Activated naive CD8-positive, alpha-beta T cell treated with anti-CD3 and anti-CD28 coated beads, Interleukin-2, amount 50 U/mL, for 24 hours (primary cell): ENCODE measurements around the gene SIAH3.
"Not testable (repeated sequence)": the region's sequence is repeated elsewhere in the genome, so short reads cannot be mapped to it uniquely, and the experiment has no call there.

ENCODE experiments used
- ATAC-seq: fragments of 150-1000 bp; cut with Tn5 transposase; one replicate; pipeline ENCODE4 v1.10.0; 2021
- DNase-seq: peaks from one replicate; pipeline ENCODE4 v3.0.0; 2021
- H3K27ac Mint-ChIP-seq: one replicate; pipeline ENCODE4 v1.8.0; 2021; ENCODE audit warnings: mild to moderate bottlenecking, mixed read lengths
- H3K27me3 Mint-ChIP-seq: one replicate; pipeline ENCODE4 v1.8.0; 2021; ENCODE audit warnings: mixed read lengths
- H3K36me3 Mint-ChIP-seq: one replicate; pipeline ENCODE4 v1.8.0; 2021; ENCODE audit warnings: low read depth, mixed read lengths
- H3K4me1 Mint-ChIP-seq: one replicate; pipeline ENCODE4 v1.8.0; 2021; ENCODE audit warnings: mixed read lengths
- H3K4me3 Mint-ChIP-seq: one replicate; pipeline ENCODE4 v1.8.0; 2021; ENCODE audit warnings: mild to moderate bottlenecking, moderate library complexity, mixed read lengths
- H3K9me3 Mint-ChIP-seq: one replicate; pipeline ENCODE4 v1.8.0; 2021; ENCODE audit warnings: mixed read lengths

SIAH3 gene

DNA sequence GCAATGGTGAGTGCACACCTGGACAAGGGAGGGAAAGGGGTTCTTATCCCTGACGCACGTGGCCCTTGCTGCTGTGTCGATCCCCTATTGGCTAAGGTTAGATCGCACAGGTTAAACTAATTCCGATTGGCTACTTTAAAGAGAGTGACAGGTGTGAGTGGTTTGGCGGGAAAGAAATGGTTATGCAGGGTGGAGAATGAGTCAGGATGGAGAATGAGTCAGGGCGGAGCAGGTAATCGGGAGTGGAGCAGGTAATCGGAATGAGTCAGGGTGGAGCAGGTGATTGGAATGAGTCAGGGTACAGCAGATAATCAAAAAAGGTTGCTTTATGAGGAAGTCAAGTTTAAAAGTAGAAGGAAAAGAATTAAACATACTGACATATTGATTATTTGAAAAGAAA, 24.4 kb upstream of the SIAH3 start:
- no peak for ATAC-seq
- no peak for DNase-seq
- Mint-ChIP-seq H3K9me3 (no peaks in the 10 kb centered on the region), H3K4me1 (peaks cover 2% of the 10 kb centered on the region), H3K27ac (no peak overlapping the region), H3K4me3 (no peak overlapping the region), H3K36me3 (no peaks in the 10 kb centered on the region), H3K27me3 (peaks cover 2% of the 10 kb centered on the region)

DNA sequence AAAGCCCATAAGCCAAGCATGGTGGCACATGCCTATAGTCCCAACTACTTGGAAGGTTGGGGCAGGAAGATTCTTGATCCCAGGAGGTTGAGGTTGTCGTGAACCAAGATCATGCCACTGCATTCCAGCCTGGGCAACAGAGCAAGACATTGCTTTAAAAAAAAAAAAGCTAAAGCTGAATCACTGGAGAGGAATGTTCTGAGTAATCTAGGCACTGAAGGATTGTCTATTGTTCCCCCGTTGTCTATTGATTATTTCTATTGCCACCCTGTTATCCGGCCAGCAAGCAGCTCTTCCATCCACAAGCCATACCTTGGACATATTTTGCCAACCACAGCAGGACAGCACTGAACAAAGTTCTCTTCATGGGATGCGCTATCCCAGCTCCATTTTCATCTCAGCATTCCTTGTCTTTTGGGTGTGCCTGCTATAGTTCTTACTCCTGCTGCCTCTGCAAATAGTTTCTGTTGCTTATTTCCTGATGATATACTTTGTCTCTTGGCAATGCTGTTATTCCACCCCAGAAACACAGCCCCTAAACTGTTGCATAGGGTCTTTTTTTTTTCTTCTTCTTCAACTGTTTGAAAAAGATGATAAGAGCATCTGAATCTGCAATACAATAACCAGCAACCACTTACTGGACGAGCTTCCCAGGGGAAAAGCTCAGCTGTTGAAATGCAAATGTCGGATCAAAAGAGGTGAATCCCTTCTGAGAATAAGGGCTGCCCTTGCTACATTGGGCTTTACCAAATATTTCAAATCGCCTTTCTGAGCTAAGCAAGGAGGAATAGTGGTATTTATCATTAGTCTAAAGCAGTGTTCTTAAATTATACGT, 22.2 kb upstream of the SIAH3 start:
- Mint-ChIP-seq H3K27ac (no peak overlapping the region), H3K36me3 (no peaks in the 10 kb centered on the region), H3K27me3 (peaks cover 2% of the 10 kb centered on the region), H3K4me1 (peaks cover 2% of the 10 kb centered on the region), H3K4me3 (no peak overlapping the region), H3K9me3 (no peaks in the 10 kb centered on the region)
- ATAC-seq (no peak), DNase-seq (no peak)

DNA sequence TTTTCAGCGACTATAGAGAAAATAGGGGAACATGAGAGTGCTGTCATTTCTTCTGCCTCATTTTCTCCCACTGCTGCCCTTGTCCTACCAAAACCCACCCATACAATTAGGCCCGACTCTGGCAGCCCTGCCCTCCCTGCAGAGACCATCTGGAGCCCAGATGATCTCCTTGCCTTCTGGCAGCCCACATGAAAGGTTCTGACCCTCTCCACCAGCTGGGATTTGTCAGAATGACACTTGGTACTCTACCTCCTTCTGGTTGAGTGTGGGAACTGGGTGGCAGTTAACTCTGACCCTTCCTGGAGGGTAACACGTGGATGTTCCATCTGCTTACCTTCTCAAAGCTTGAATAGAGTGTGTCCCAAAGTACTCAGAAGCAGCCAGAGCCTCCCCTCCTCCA, 21.0 kb upstream of the SIAH3 start:
- H3K4me1 Mint-ChIP-seq: peaks cover 2% of the 10 kb centered on the region
- no peak overlapping the region for H3K27ac Mint-ChIP-seq
- DNase-seq: no peak
- peaks cover 2% of the 10 kb centered on the region for H3K27me3 Mint-ChIP-seq
- ATAC-seq: no peak
- no peaks in the 10 kb centered on the region for H3K9me3 Mint-ChIP-seq
- no peaks in the 10 kb centered on the region for H3K36me3 Mint-ChIP-seq
- no peak overlapping the region for H3K4me3 Mint-ChIP-seq

DNA sequence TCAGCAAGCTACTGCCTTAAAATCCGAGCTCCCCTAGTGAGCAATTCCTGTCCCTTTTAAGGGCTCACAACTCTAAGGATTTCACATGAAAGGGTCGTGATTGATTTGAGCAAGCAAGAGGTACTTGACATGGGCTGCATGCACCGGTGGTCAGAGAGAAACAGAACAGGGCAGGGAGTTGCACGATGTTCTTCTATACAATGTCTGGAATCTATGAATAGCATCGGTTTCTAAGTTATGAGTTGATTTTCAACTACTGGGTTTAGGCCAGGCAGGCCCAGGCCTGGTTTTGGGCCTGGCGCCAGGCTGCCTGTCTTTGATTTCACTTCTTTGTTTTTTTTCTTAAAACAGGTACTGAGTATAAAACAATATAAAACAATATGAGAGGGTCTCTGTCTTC, 19.6 kb upstream of the SIAH3 start:
- H3K27me3 Mint-ChIP-seq, H3K9me3 Mint-ChIP-seq, H3K4me1 Mint-ChIP-seq, H3K27ac Mint-ChIP-seq, ATAC-seq, H3K36me3 Mint-ChIP-seq, DNase-seq, H3K4me3 Mint-ChIP-seq: not testable (repeated sequence)

DNA sequence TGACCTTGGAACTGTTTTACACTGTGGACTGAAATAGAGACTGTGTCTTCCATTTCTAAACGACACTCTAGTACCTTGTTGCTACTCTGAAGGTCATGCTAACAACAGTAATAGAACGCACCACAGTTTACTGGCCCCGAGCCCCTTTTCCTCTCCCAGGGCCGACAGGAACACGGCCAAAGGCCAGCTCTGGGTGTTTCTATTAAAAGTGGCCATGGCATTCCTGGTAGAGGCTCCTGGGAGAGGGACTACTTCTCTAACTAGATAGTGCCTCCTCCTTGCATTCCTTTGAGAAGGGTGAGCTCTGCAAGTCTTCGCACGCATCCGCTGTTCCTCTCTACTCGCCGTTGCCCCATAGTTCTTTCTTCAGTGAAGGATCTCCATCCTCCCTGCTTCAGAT, 18.7 kb upstream of the SIAH3 start:
- H3K27ac Mint-ChIP-seq: no peak overlapping the region
- no peaks in the 10 kb centered on the region for H3K4me1 Mint-ChIP-seq
- no peaks in the 10 kb centered on the region for H3K36me3 Mint-ChIP-seq
- no peak for ATAC-seq
- no peaks in the 10 kb centered on the region for H3K9me3 Mint-ChIP-seq
- no peak overlapping the region for H3K4me3 Mint-ChIP-seq
- no peaks in the 10 kb centered on the region for H3K27me3 Mint-ChIP-seq
- no peak for DNase-seq

DNA sequence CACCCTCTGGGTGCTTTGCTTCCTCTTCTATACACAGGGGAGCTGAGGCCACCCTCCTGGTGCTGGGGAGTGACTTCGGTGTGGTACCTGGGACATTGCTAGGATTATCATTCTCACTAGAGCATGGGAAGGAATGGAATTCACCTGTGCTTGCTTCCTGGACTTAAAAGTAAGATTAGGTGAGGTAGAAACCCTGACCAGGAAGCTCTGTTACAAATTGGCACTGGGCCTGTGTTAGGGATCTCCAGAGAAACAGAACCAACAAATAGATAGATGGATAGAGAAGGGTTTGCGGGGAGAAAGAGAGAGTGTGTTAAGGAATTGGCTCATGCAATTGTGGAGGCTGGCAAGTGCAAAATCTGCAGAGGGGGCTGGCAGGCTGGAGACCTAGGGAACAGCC, 13.9 kb upstream of the SIAH3 start:
- DNase-seq (no peak), ATAC-seq (no peak)
- Mint-ChIP-seq H3K27me3 (no peaks in the 10 kb centered on the region), H3K4me3 (no peak overlapping the region), H3K36me3 (no peaks in the 10 kb centered on the region), H3K27ac (no peak overlapping the region), H3K9me3 (no peaks in the 10 kb centered on the region), H3K4me1 (no peaks in the 10 kb centered on the region)

DNA sequence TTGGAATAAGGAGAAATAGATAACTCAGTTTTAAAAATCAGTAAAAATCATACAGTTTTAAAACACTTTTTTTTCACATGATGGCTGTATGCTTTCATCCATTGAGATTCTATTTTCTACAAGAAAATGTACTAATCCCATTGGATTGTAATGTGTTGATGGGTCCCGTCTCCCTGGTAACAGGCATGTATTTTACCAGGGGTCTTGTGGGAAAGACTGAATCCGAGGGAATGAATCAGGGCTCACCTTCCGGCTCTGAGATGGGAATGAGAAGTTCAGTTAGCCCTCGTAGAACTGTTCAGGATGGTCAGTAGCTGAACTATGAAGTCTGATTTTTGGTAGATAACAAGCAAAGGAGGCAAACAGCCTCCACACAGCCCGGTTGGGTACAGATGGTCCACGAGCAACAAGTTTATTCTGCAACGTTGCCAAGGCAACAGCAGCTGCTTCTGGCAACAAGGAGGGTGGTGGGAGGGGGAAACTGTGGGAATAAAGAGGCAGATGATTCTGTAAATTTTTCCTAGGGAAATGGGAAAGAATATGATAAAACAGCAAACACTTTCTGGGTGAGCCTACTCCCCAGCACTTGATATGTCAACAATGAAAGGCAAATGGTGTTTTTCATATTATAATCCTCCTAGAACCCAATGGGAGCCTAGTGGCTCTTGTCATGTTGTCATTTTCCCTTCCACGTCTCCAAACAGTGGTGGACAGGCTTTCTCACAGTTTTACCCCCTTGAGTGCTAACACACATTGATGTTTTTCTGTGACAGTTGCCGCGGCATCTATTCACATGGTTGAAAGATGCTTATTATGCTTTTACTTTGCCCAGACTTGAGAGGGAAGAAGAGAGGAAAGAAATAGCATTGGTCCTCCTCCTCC, 12.4 kb upstream of the SIAH3 start:
- Mint-ChIP-seq H3K27ac (no peak overlapping the region), H3K36me3 (no peaks in the 10 kb centered on the region), H3K4me3 (no peak overlapping the region), H3K9me3 (no peaks in the 10 kb centered on the region), H3K27me3 (no peaks in the 10 kb centered on the region), H3K4me1 (no peaks in the 10 kb centered on the region)
- ATAC-seq (no peak), DNase-seq (no peak)

DNA sequence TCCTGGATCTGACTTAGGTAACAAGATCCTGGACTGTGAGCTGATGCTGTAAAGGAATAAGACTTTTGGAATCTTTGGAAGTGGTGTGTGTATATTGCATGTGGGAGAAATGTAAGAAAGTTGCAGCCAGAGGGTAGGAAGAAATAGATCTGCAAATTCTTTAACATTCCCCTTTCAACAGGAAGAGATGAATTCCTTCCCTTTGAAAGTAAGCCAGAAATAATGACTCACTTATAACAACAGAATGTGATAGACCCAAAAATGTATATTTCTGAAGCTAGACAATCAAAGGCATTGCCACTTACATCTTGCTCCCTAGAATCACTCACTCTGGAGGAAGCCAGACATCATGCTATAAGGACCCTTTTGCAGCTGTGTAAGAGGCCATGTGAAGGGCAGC, 9.8 kb upstream of the SIAH3 start:
- Mint-ChIP-seq H3K27ac (no peak overlapping the region), H3K4me3 (no peak overlapping the region), H3K27me3 (no peaks in the 10 kb centered on the region), H3K9me3 (no peaks in the 10 kb centered on the region), H3K36me3 (no peaks in the 10 kb centered on the region), H3K4me1 (no peaks in the 10 kb centered on the region)
- ATAC-seq (no peak), DNase-seq (no peak)

DNA sequence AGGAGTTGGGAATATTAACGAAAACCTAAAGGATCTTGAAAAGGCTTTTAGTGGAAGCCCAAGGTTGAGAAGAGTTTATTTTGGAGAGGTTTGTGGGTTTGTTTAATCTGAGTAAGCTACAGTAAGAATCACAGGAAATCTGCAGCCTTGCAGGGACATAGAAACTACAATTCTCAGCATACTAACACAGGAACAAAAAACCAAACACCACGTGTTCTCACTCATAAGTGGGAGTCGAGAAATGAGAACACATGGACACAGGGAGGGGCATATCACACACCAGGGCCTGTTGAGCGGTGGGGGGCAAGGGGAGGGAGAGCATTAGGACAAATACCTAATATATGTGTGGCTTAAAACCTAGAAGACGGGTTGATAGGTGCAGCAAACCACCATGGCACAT, 8.7 kb upstream of the SIAH3 start:
- H3K36me3 Mint-ChIP-seq: no peaks in the 10 kb centered on the region

DNA sequence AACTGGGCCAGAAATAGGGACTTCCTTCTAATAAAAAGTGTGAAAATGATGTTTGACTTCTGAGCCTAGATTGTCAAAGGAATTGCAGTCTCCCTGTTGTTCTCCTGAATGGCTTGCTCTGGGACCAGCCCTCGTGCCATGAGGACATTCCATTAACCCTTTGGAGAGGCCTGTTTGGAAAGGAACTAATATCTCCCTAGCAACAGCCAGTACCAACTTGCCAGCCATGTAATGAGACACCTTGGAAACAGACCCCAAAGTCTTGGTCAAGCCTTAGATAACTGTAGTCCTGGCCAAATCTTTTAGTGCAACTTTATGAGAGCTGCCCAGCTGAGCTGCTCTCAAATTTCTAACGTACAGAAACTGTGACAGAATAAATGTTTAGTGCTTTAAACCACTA, 8.2 kb upstream of the SIAH3 start:
- H3K9me3 Mint-ChIP-seq: peaks cover 2% of the 10 kb centered on the region
- no peak for ATAC-seq
- H3K36me3 Mint-ChIP-seq: no peaks in the 10 kb centered on the region
- no peak overlapping the region for H3K4me3 Mint-ChIP-seq
- no peak overlapping the region for H3K27ac Mint-ChIP-seq
- H3K4me1 Mint-ChIP-seq: no peaks in the 10 kb centered on the region
- H3K27me3 Mint-ChIP-seq: peaks cover 2% of the 10 kb centered on the region
- no peak for DNase-seq

More for the DNA sequence above, 8.7 kb upstream of the SIAH3 start:
- Mint-ChIP-seq H3K4me1 (no peaks in the 10 kb centered on the region), H3K27me3 (no peaks in the 10 kb centered on the region), H3K4me3 (no peak overlapping the region), H3K9me3 (no peaks in the 10 kb centered on the region), H3K27ac (no peak overlapping the region)
- DNase-seq (no peak), ATAC-seq (no peak)

DNA sequence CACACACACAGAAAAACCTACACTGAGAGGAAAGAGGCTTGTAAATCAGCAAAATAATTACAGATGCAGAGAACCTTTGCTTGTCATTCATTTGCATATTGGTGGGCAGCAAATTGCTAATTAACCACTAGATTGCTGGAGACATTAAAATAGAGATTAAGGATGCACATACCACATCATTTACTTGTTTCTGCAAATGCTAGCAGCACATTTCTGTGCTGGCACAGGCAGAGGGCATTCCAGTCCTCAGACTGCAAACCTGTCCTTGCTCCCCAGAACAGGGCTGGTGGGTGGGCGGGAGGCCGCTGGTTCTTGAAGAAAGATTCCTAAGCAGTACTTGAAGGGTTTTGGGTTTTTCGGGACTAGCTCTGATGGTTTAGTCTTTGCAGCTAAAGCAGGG, 941 bp upstream of the SIAH3 start:
- H3K27me3 Mint-ChIP-seq: peaks cover 32% of the 10 kb centered on the region
- no peaks in the 10 kb centered on the region for H3K36me3 Mint-ChIP-seq
- peaks cover 11% of the 10 kb centered on the region for H3K9me3 Mint-ChIP-seq

DNA sequence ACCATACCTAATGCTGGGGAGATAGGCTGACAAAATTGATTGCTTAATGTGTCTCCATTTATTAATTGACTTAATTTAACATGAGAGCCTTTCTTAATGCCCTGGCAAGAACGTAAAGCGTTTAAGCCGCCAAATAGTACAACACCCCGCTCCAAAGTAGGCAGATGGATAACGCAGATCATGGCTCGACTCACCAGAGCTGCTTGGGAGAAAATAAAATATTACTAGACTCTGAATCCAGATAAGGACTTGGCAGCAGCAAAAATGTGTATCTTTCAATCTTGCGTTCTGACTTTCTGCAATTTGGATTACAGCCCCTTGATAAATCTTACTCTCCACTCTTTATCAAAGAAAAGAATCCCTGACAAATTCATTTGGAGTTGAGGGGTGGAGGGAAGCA, 403 bp upstream of the SIAH3 start:
- DNase-seq: no peak
- Mint-ChIP-seq H3K27me3 (peaks cover 32% of the 10 kb centered on the region), H3K36me3 (no peaks in the 10 kb centered on the region), H3K27ac (no peak overlapping the region), H3K4me3 (no peak overlapping the region), H3K4me1 (peaks cover 46% of the 10 kb centered on the region), H3K9me3 (peaks cover 11% of the 10 kb centered on the region)
- ATAC-seq: no peak

More for the DNA sequence above, 941 bp upstream of the SIAH3 start:
- Mint-ChIP-seq H3K27ac (no peak overlapping the region), H3K4me3 (no peak overlapping the region), H3K4me1 (peaks cover 41% of the 10 kb centered on the region)
- ATAC-seq (no peak), DNase-seq (no peak)

DNA sequence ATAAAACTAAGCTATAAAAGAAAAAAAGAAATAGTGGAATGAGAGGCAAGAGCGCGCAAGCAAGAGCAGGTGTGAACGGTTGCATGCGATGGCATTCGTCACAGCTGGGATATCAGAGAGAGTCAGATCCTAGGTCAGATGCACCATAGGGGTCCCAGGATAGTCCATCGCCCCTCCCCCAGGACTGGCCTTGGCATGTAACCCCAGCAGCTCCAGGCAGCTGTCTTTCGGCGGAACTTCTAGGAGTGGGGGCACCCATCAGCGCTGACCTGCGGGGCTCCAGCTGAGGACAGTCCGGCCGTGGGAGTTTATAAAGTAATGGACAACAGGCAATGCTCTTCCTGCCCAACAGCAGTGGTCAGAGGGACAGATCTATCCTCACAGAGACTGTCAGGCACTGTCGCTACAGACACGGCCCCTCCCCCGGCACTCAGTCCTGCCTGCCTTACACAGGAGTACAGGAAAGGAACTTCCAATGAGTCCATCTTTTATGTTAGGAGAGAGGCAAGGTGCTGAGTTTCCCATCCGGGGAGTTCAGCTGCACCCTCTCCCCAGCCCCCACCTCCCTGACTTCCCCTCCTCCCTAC, 1.4 kb downstream of the SIAH3 start:
- H3K27me3 Mint-ChIP-seq: peaks cover 32% of the 10 kb centered on the region
- peak overlapping the region; percentile 81 for H3K4me3 Mint-ChIP-seq
- H3K4me1 Mint-ChIP-seq: peaks cover 51% of the 10 kb centered on the region
- no peak for ATAC-seq
- no peaks in the 10 kb centered on the region for H3K36me3 Mint-ChIP-seq
- H3K9me3 Mint-ChIP-seq: peaks cover 11% of the 10 kb centered on the region
- H3K27ac Mint-ChIP-seq: no peak overlapping the region
- no peak for DNase-seq

DNA sequence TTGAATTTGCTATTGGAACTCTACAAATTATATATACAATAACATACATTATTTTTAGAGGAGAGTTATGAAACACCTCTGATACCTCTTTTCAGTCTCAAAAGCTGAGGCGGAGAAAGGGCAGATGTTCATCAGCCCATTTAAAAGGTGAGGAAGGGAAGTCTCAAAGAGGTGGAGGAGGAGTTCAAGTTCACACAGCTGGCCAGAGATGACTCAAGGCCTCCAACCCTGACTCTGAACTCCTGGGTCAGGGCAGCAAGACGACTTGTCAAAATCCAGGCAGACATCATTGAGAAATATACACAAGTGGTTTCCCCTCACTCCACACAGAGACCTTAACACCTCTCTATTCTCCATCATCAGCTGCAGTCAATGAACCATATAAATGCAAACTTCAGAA, 2.1 kb downstream of the SIAH3 start:
- peaks cover 29% of the 10 kb centered on the region for H3K27me3 Mint-ChIP-seq
- ATAC-seq: no peak
- H3K4me3 Mint-ChIP-seq: no peak overlapping the region
- H3K4me1 Mint-ChIP-seq: peaks cover 51% of the 10 kb centered on the region
- DNase-seq: no peak
- no peaks in the 10 kb centered on the region for H3K36me3 Mint-ChIP-seq
- H3K9me3 Mint-ChIP-seq: peaks cover 6% of the 10 kb centered on the region
- no peak overlapping the region for H3K27ac Mint-ChIP-seq
